Spinal cord (tissue), 10 donors: ENCODE results near the gene USP48. TPM values are rescaled to one million over a fixed set of nuclear protein-coding genes. Genes with fewer than 3 reads are reported as not detected.
A peak's percentile ranks its signal among the peaks of the same experiment; 100 is the strongest.

ENCODE experiments used
- DNase-seq, 6 donors: peaks; one replicate each; pipeline versions ENCODE4 v3.0.0 to v3.0.0-alpha.2; 2013 to 2015; ENCODE audit warnings: low spot score in 6 of 6, low read depth in 4 of 6
- H3K27ac ChIP-seq: one replicate; pipeline ENCODE4 v1.5.1; 2013; ENCODE audit warnings: low read depth, low read length, control low read depth
- H3K27me3 ChIP-seq: one replicate; pipeline ENCODE4 v1.6.1; 2013; ENCODE audit warnings: low read length; ENCODE audit not compliant: control insufficient read depth, insufficient read depth
- H3K36me3 ChIP-seq: one replicate; pipeline ENCODE4 v1.6.1; 2013; ENCODE audit warnings: low read length; ENCODE audit not compliant: control insufficient read depth, insufficient read depth
- H3K4me1 ChIP-seq: one replicate; pipeline ENCODE4 v1.6.1; 2013; ENCODE audit warnings: low read length; ENCODE audit not compliant: control insufficient read depth, insufficient read depth
- H3K4me3 ChIP-seq: one replicate; pipeline ENCODE4 v1.5.1; 2013; ENCODE audit warnings: low read depth, low read length, control low read depth
- H3K9me3 ChIP-seq: one replicate; pipeline ENCODE4 v1.6.1; 2013; ENCODE audit warnings: low read length; ENCODE audit not compliant: control insufficient read depth, insufficient read depth
- WGBS: methylation state at CpG from one replicate; pipeline ENCODE4 v1.1.5; 2013; ENCODE audit warnings: missing lambda C conversion rate; ENCODE audit not compliant: insufficient coverage; 5-methylcytosine and 5-hydroxymethylcytosine counted together
- polyA plus RNA-seq, 2 donors: library from polyadenylated mRNA; unstranded; fragments of 120-200 nt; gene quantifications; one replicate each; pipeline ENCODE4 v1.2.1, GENCODE V29; 2013; ENCODE audit not compliant: insufficient read length in 2 of 2
- total RNA-seq, 2 donors: library from RNA; depleted of rRNA in 1 of 2; stranded (reverse); fragments of 120-200 nt in 1 of 2; fragments of >200 nt in 1 of 2; gene quantifications; one replicate each; pipeline versions ENCODE4 v1.2.3 to v1.2.4, GENCODE V29; 2013 to 2014
- donor health status: healthy.

Gene USP48
- total and polyA plus RNA-seq, 4 donors, result 41.0 to 76.3 (median 61.9) TPM

- H3K27me3 ChIP-seq, result peaks cover 13% of the 10 kb centered on the region
- no peak overlapping the region for H3K27ac ChIP-seq
- H3K4me1 ChIP-seq, result peaks cover 17% of the 10 kb centered on the region
- no peak overlapping the region for H3K4me3 ChIP-seq
- H3K36me3 ChIP-seq, result no peaks in the 10 kb centered on the region
- H3K9me3 ChIP-seq, result no peaks in the 10 kb centered on the region
- 88% methylated on average over 15 of the region's 15 CpGs for WGBS
- DNase-seq, result no peak
Observed at GRCh38 chr1:21814981-21815582, 32.1 kb upstream of the USP48 start.

GRCh38 chr1:21814241-21814918, 31.4 kb upstream of the USP48 start:
- WGBS, result 10% methylated on average over 65 of the region's 65 CpGs
- peaks cover 13% of the 10 kb centered on the region for H3K27me3 ChIP-seq
- peaks cover 17% of the 10 kb centered on the region for H3K4me1 ChIP-seq
- no peaks in the 10 kb centered on the region for H3K9me3 ChIP-seq
- peak in 2 of 6 donors; percentile 17 to 33 for DNase-seq
- peak overlapping the region; percentile 14 for H3K4me3 ChIP-seq
- H3K36me3 ChIP-seq, result no peaks in the 10 kb centered on the region
- no peak overlapping the region for H3K27ac ChIP-seq

- 100% methylated on average over 3 of the region's 3 CpGs for WGBS
- Histone ChIP-seq H3K9me3 (no peaks in the 10 kb centered on the region), H3K36me3 (no peaks in the 10 kb centered on the region), H3K4me3 (no peak overlapping the region), H3K27me3 (peaks cover 13% of the 10 kb centered on the region), H3K4me1 (peaks cover 17% of the 10 kb centered on the region), H3K27ac (no peak overlapping the region)
- DNase-seq, result no peak
Observed at GRCh38 chr1:21813542-21813941, 30.6 kb upstream of the USP48 start.

GRCh38 chr1:21811875-21812305, 28.9 kb upstream of the USP48 start, which contains the start of gene LDLRAD2:
Gene LDLRAD2 (plus strand): TSS chr1:21812265. CDS start chr1:21812452, 187 bp downstream.
- no peak within 1 kb of the TSS for H3K4me3 ChIP-seq
- H3K36me3 ChIP-seq, result no peaks in the 10 kb centered on the region
- H3K4me1 ChIP-seq, result peaks cover 17% of the 10 kb centered on the region
- H3K27ac ChIP-seq, result no peak within 1 kb of the TSS
- DNase-seq, result peak in 2 of 6 donors; percentile 24 to 39
- no peaks in the 10 kb centered on the region for H3K9me3 ChIP-seq
- 62% methylated on average over 2 of the region's 2 CpGs for WGBS
- H3K27me3 ChIP-seq, result peaks cover 13% of the 10 kb centered on the region

- Histone ChIP-seq H3K4me3 (no peak overlapping the region), H3K9me3 (no peaks in the 10 kb centered on the region), H3K27ac (no peak overlapping the region), H3K36me3 (no peaks in the 10 kb centered on the region), H3K27me3 (no peaks in the 10 kb centered on the region), H3K4me1 (no peaks in the 10 kb centered on the region)
- no peak for DNase-seq
- no CpG with 5 or more reads among the region's 2 CpGs for WGBS
Observed at GRCh38 chr1:21804536-21804935, 21.6 kb upstream of the USP48 start.

GRCh38 chr1:21801100-21801499, 18.2 kb upstream of the USP48 start:
- no peaks in the 10 kb centered on the region for H3K4me1 ChIP-seq
- H3K27me3 ChIP-seq, result no peaks in the 10 kb centered on the region
- no peaks in the 10 kb centered on the region for H3K9me3 ChIP-seq
- H3K4me3 ChIP-seq, result no peak overlapping the region
- H3K27ac ChIP-seq, result no peak overlapping the region
- no peak for DNase-seq
- H3K36me3 ChIP-seq, result no peaks in the 10 kb centered on the region
- WGBS, result 85% methylated on average over 4 of the region's 4 CpGs

GRCh38 chr1:21799730-21800129, 16.8 kb upstream of the USP48 start:
- no peak overlapping the region for H3K27ac ChIP-seq
- peaks cover 2% of the 10 kb centered on the region for H3K9me3 ChIP-seq
- DNase-seq, result no peak
- H3K4me1 ChIP-seq, result no peaks in the 10 kb centered on the region
- H3K4me3 ChIP-seq, result no peak overlapping the region
- no peaks in the 10 kb centered on the region for H3K27me3 ChIP-seq
- H3K36me3 ChIP-seq, result no peaks in the 10 kb centered on the region
- WGBS, result 81% methylated on average over 4 of the region's 5 CpGs

GRCh38 chr1:21795075-21795474, 12.1 kb upstream of the USP48 start:
- Histone ChIP-seq H3K27me3 (no peaks in the 10 kb centered on the region), H3K4me1 (no peaks in the 10 kb centered on the region), H3K27ac (no peak overlapping the region), H3K4me3 (no peak overlapping the region), H3K36me3 (no peaks in the 10 kb centered on the region), H3K9me3 (peaks cover 2% of the 10 kb centered on the region)
- no peak for DNase-seq
- WGBS, result 89% methylated on average over 6 of the region's 6 CpGs

GRCh38 chr1:21794656-21795055, 11.7 kb upstream of the USP48 start:
- H3K27ac ChIP-seq, result no peak overlapping the region
- H3K36me3 ChIP-seq, result no peaks in the 10 kb centered on the region
- H3K27me3 ChIP-seq, result no peaks in the 10 kb centered on the region
- H3K9me3 ChIP-seq, result peaks cover 2% of the 10 kb centered on the region
- DNase-seq, result no peak
- WGBS, result 88% methylated on average over 2 of the region's 2 CpGs
- H3K4me3 ChIP-seq, result no peak overlapping the region
- no peaks in the 10 kb centered on the region for H3K4me1 ChIP-seq

GRCh38 chr1:21793104-21793503, 10.2 kb upstream of the USP48 start:
- Histone ChIP-seq H3K27ac (no peak overlapping the region), H3K4me1 (no peaks in the 10 kb centered on the region), H3K36me3 (no peaks in the 10 kb centered on the region), H3K27me3 (no peaks in the 10 kb centered on the region), H3K9me3 (peaks cover 2% of the 10 kb centered on the region), H3K4me3 (no peak overlapping the region)
- WGBS, result no CpG with 5 or more reads among the region's 2 CpGs
- no peak for DNase-seq
